ENCODE data around the gene SCIMP. TPM values are rescaled to one million over a fixed set of nuclear protein-coding genes. Genes with fewer than 3 reads are reported as not detected.
A peak's percentile ranks its signal among the peaks of the same experiment; 100 is the strongest.

Gene SCIMP
- 1 to 10 TPM in 3 of 4 donors, under 1 TPM in 1; 0.22 to 4.4 (median 3.0) TPM for polyA plus RNA-seq
- long read RNA-seq, donor 1, result 0 reads
- long read RNA-seq, donor 2, result 0 reads
- long read RNA-seq, donor 3, partial matches to known transcripts, result 0 of 3 reads
- long read RNA-seq, donor 3, other reads (novel, unspliced or antisense), result 0 of 3 reads
- long read RNA-seq, donor 4, result 0 reads
- long read RNA-seq, donor 5, result 0 reads
- long read RNA-seq, donor 6, partial matches to known transcripts, result 0 of 1 reads
- long read RNA-seq, donor 6, other reads (novel, unspliced or antisense), result 0 of 1 reads
- long read RNA-seq, donor 7, result 0 reads
- long read RNA-seq, donor 8, result 0 reads
- long read RNA-seq, donor 9, result 0 reads
- long read RNA-seq, donor 10, result 0 reads

- H3K4me3 ChIP-seq (ENCODE audit: low read depth in 1 of 3, low read length in 3 of 3), result no peak within 1 kb of the TSS
- DNase-seq (no peak), FAIRE-seq (no peak)
- no peaks in the 10 kb centered on the region for H3K27me3 ChIP-seq (ENCODE audit: control insufficient read depth in 3 of 3, insufficient read depth in 3 of 3, low read length in 3 of 3)
- H3K4me1 ChIP-seq (ENCODE audit: control insufficient read depth in 3 of 3, insufficient read depth in 2 of 3, low read depth in 1 of 3, low read length in 2 of 3), result no peaks in the 10 kb centered on the region
- peaks cover 0 to 6% of the 10 kb centered on the region in 2 donors for H3K9me3 ChIP-seq (ENCODE audit: control insufficient read depth in 2 of 2, insufficient read depth in 1 of 2, low read depth in 1 of 2, low read length in 1 of 2)
- H3K36me3 ChIP-seq (ENCODE audit: control insufficient read depth in 3 of 3, insufficient read depth in 2 of 3, low read depth in 1 of 3, low read length in 3 of 3), result peaks cover 0 to 12% (median 0%) of the 10 kb centered on the region in 3 donors
- H3K27ac ChIP-seq (ENCODE audit: low read depth in 1 of 3, low read length in 2 of 3), result peak within 1 kb of the TSS in 1 of 3 donors; percentile 31
- 81 to 90% (median 85%) methylated on average over 19 of the region's 19 CpGs for WGBS, 3 donors
Measured at GRCh38 chr17:5234645-5235576, at the start of gene SCIMP. Gene SCIMP (minus strand): TSS chr17:5234860. CDS start chr17:5234755, 105 bp downstream.

- Histone ChIP-seq H3K27me3 (ENCODE audit: control insufficient read depth in 3 of 3, insufficient read depth in 3 of 3, low read length in 3 of 3) (no peaks in the 10 kb centered on the region), H3K9me3 (ENCODE audit: control insufficient read depth in 2 of 2, insufficient read depth in 1 of 2, low read depth in 1 of 2, low read length in 1 of 2) (peaks cover 0 to 2% of the 10 kb centered on the region in 2 donors), H3K27ac (ENCODE audit: low read depth in 1 of 3, low read length in 2 of 3) (no peak overlapping the region), H3K4me3 (ENCODE audit: low read depth in 1 of 3, low read length in 3 of 3) (peak overlapping the region in 1 of 3 donors; percentile 90), H3K4me1 (ENCODE audit: control insufficient read depth in 3 of 3, insufficient read depth in 2 of 3, low read depth in 1 of 3, low read length in 2 of 3) (peaks cover 2 to 7% (median 5%) of the 10 kb centered on the region in 3 donors), H3K36me3 (ENCODE audit: control insufficient read depth in 3 of 3, insufficient read depth in 2 of 3, low read depth in 1 of 3, low read length in 3 of 3) (peaks cover 0 to 3% (median 2%) of the 10 kb centered on the region in 3 donors)
- FAIRE-seq (no peak), DNase-seq (peak in 1 of 2 donors; percentile 12)
- 43 to 45% (median 44%) methylated on average over 5 of the region's 5 CpGs for WGBS, 3 donors
Measured at GRCh38 chr17:5283571-5284315, 49.1 kb upstream of the SCIMP start.

- peak overlapping the region in 2 of 3 donors; percentile 9 to 70 for H3K27ac ChIP-seq (ENCODE audit: low read depth in 1 of 3, low read length in 2 of 3)
- peak overlapping the region; percentile 56 to 91 (median 90) for H3K4me3 ChIP-seq (ENCODE audit: low read depth in 1 of 3, low read length in 3 of 3)
- DNase-seq (peak in 1 of 2 donors; percentile 15), FAIRE-seq (no peak)
- H3K27me3 ChIP-seq (ENCODE audit: control insufficient read depth in 3 of 3, insufficient read depth in 3 of 3, low read length in 3 of 3), result no peaks in the 10 kb centered on the region
- WGBS, 3 donors, result 1 to 2% (median 2%) methylated on average over 29 to 34 of the region's 34 CpGs
- no peaks in the 10 kb centered on the region for H3K36me3 ChIP-seq (ENCODE audit: control insufficient read depth in 3 of 3, insufficient read depth in 2 of 3, low read depth in 1 of 3, low read length in 3 of 3)
- H3K9me3 ChIP-seq (ENCODE audit: control insufficient read depth in 2 of 2, insufficient read depth in 1 of 2, low read depth in 1 of 2, low read length in 1 of 2), result peaks cover 0 to 2% of the 10 kb centered on the region in 2 donors
- H3K4me1 ChIP-seq (ENCODE audit: control insufficient read depth in 3 of 3, insufficient read depth in 2 of 3, low read depth in 1 of 3, low read length in 2 of 3), result peaks cover 2 to 5% (median 4%) of the 10 kb centered on the region in 3 donors
Measured at GRCh38 chr17:5282642-5283217, 48.1 kb upstream of the SCIMP start.

- DNase-seq (peak; percentile 91 to 95), FAIRE-seq (no peak)
- Histone ChIP-seq H3K4me3 (ENCODE audit: low read depth in 1 of 3, low read length in 3 of 3) (peak within 1 kb of the TSS; percentile 56 to 91 (median 90)), H3K27ac (ENCODE audit: low read depth in 1 of 3, low read length in 2 of 3) (peak within 1 kb of the TSS; percentile 51 to 93 (median 80)), H3K9me3 (ENCODE audit: control insufficient read depth in 2 of 2, insufficient read depth in 1 of 2, low read depth in 1 of 2, low read length in 1 of 2) (peaks cover 0 to 2% of the 10 kb centered on the region in 2 donors), H3K4me1 (ENCODE audit: control insufficient read depth in 3 of 3, insufficient read depth in 2 of 3, low read depth in 1 of 3, low read length in 2 of 3) (peaks cover 2 to 5% (median 4%) of the 10 kb centered on the region in 3 donors), H3K36me3 (ENCODE audit: control insufficient read depth in 3 of 3, insufficient read depth in 2 of 3, low read depth in 1 of 3, low read length in 3 of 3) (no peaks in the 10 kb centered on the region), H3K27me3 (ENCODE audit: control insufficient read depth in 3 of 3, insufficient read depth in 3 of 3, low read length in 3 of 3) (no peaks in the 10 kb centered on the region)
- WGBS, 3 donors, result 1% methylated on average over 49 to 98 of the region's 98 CpGs
Measured at GRCh38 chr17:5281814-5282641, 47.4 kb upstream of the SCIMP start, which contains the start of gene RABEP1. Gene RABEP1 (plus strand): TSS chr17:5282284. CDS start chr17:5282487, 203 bp downstream.

DNA sequence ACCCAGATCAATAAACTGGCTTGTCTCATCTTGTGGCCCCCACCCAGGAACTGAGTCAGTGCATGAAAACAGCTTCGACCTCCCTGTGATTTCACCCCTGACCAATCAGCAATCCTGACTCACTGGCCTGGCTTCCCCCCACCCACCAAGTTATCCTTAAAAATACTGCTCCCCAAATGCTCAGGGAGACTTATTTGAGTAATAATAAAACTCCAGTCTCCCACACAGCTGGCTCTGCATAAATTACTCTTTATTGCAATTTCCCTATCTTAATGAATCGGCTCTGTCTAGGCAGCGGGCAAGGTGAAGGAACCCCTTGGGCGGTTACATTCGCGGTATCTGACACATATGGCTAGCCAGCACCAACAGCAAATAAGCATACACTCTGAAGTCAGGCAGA, 37.7 kb upstream of the SCIMP start:
- WGBS, 3 donors, result 62 to 74% (median 63%) methylated on average over 6 of the region's 6 CpGs
- Histone ChIP-seq H3K4me1 (ENCODE audit: control insufficient read depth in 3 of 3, insufficient read depth in 2 of 3, low read depth in 1 of 3, low read length in 2 of 3) (no peaks in the 10 kb centered on the region), H3K27me3 (ENCODE audit: control insufficient read depth in 3 of 3, insufficient read depth in 3 of 3, low read length in 3 of 3) (no peaks in the 10 kb centered on the region), H3K4me3 (ENCODE audit: low read depth in 1 of 3, low read length in 3 of 3) (no peak overlapping the region), H3K36me3 (ENCODE audit: control insufficient read depth in 3 of 3, insufficient read depth in 2 of 3, low read depth in 1 of 3, low read length in 3 of 3) (no peaks in the 10 kb centered on the region), H3K9me3 (ENCODE audit: control insufficient read depth in 2 of 2, insufficient read depth in 1 of 2, low read depth in 1 of 2, low read length in 1 of 2) (peaks cover 0 to 3% of the 10 kb centered on the region in 2 donors), H3K27ac (ENCODE audit: low read depth in 1 of 3, low read length in 2 of 3) (no peak overlapping the region)
- DNase-seq, result no peak
- no peak for FAIRE-seq

DNA sequence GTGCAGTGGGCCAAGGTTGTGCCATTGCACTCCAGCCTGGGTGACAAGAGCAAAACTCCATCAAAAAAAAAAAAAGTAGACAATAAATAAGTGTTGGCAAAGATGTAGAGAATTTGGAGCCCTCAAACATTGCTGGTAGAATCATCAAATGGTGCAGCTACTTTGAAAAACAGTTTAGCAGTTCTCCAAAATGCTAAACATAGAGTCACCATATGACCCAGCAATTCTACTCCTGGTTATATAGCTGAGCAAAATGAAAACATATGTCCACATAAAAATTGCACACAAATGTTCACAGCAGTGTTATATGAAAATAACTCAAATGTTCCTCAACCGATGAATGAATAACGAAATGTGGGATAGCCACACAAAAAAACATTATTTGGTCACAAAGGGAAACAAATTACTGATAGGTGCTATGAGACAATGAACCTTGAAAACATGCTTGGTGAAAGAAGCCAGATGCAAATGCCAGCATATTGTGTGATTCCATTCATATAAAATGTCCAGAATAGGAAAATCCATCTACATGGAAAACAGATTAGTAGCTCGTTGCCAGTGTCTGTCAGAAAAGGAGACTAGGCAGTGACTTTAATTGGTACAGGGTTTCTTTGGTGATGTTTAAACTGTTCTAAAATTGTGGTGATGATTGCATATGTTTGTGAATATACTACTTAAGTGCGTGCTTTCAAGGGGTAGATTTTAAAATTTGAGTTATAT, 34.7 kb upstream of the SCIMP start:
- Histone ChIP-seq H3K4me3 (ENCODE audit: low read depth in 1 of 3, low read length in 3 of 3) (no peak overlapping the region), H3K4me1 (ENCODE audit: control insufficient read depth in 3 of 3, insufficient read depth in 2 of 3, low read depth in 1 of 3, low read length in 2 of 3) (no peaks in the 10 kb centered on the region), H3K9me3 (ENCODE audit: control insufficient read depth in 2 of 2, insufficient read depth in 1 of 2, low read depth in 1 of 2, low read length in 1 of 2) (peaks cover 0 to 3% of the 10 kb centered on the region in 2 donors), H3K27me3 (ENCODE audit: control insufficient read depth in 3 of 3, insufficient read depth in 3 of 3, low read length in 3 of 3) (no peaks in the 10 kb centered on the region), H3K36me3 (ENCODE audit: control insufficient read depth in 3 of 3, insufficient read depth in 2 of 3, low read depth in 1 of 3, low read length in 3 of 3) (no peaks in the 10 kb centered on the region), H3K27ac (ENCODE audit: low read depth in 1 of 3, low read length in 2 of 3) (no peak overlapping the region)
- DNase-seq (no peak), FAIRE-seq (no peak)
- 84 to 93% (median 89%) methylated on average over 4 of the region's 4 CpGs for WGBS, 3 donors

DNA sequence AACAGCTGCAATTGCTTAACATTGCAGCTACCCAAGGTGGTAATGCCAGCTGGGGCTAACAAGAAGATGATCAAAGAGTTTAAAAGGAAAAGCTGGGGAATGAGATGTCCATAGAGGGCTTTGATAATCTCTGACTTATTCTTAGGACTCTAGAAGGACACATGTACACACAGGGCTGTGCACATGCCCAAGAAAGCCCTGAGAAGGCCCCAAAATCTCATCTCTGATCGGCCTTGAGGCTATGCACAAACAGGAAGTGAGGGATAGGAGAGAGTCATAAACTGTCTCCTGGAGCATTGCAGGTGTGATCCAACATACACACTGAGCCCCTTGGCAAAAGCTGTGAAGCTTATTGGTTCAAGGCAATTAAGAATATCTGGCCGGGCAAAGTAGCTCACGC, 30.2 kb upstream of the SCIMP start:
- H3K36me3 ChIP-seq (ENCODE audit: control insufficient read depth in 3 of 3, insufficient read depth in 2 of 3, low read depth in 1 of 3, low read length in 3 of 3), result no peaks in the 10 kb centered on the region
- H3K27me3 ChIP-seq (ENCODE audit: control insufficient read depth in 3 of 3, insufficient read depth in 3 of 3, low read length in 3 of 3), result no peaks in the 10 kb centered on the region
- 10 to 53% (median 45%) methylated on average over 3 of the region's 3 CpGs for WGBS, 3 donors
- no peak overlapping the region for H3K27ac ChIP-seq (ENCODE audit: low read depth in 1 of 3, low read length in 2 of 3)
- DNase-seq, result peak in 1 of 2 donors; percentile 43
- H3K4me3 ChIP-seq (ENCODE audit: low read depth in 1 of 3, low read length in 3 of 3), result no peak overlapping the region
- H3K4me1 ChIP-seq (ENCODE audit: control insufficient read depth in 3 of 3, insufficient read depth in 2 of 3, low read depth in 1 of 3, low read length in 2 of 3), result no peaks in the 10 kb centered on the region
- H3K9me3 ChIP-seq (ENCODE audit: control insufficient read depth in 2 of 2, insufficient read depth in 1 of 2, low read depth in 1 of 2, low read length in 1 of 2), result peaks cover 0 to 3% of the 10 kb centered on the region in 2 donors
- no peak for FAIRE-seq

All from small intestine (tissue), 16 donors.